H1 (cell line): ENCODE measurements around the gene PTCRA. TPM values are rescaled to one million over a fixed set of nuclear protein-coding genes. Genes with fewer than 3 reads are reported as not detected.

Experiments
- CTCF ChIA-PET: fragments of 300-600 bp; sonication (Branson Sonifier 250); formaldehyde crosslinking; loops from one replicate; lab custom pipeline; 2021; ENCODE audit not compliant: partially characterized antibody; lab: Charles Lee
- POLR2A ChIA-PET: fragments of 300-600 bp; sonication (Branson Sonifier 250); formaldehyde crosslinking; loops from one replicate; lab custom pipeline; 2021; ENCODE audit warnings: inconsistent platforms; ENCODE audit not compliant: partially characterized antibody; lab: Charles Lee
- DNase-seq, 2 experiments: peaks; one replicate each; pipeline versions ENCODE4 v3.0.0 to v3.0.0-alpha.2; 2010 to 2022; ENCODE audit warnings: low spot score in 2 of 2, low read depth in 1 of 2, mixed read lengths in 1 of 2
- FAIRE-seq: peaks from 2 replicates; lab custom pipeline; 2011; peaks lifted over from hg19 to GRCh38; lab: Jason Lieb, UNC
- H2AFZ ChIP-seq: 2 replicates; pipeline ENCODE4 v1.8.1; 2012; ENCODE audit warnings: low read length, inconsistent platforms
- H2AK5ac ChIP-seq: 2 replicates; pipeline ENCODE4 v1.6.1; 2013; ENCODE audit warnings: low read depth, low read length
- H2BK120ac ChIP-seq: replicated peaks from 2 replicates; pipeline ENCODE3; 2013; ENCODE audit warnings: low read depth, low read length, inconsistent platforms
- H2BK12ac ChIP-seq: 2 replicates; pipeline ENCODE4 v1.6.1; 2013; ENCODE audit warnings: low read depth, low read length
- H2BK15ac ChIP-seq: 2 replicates; pipeline ENCODE4 v1.6.1; 2013; ENCODE audit warnings: low read length
- H2BK20ac ChIP-seq: 2 replicates; pipeline ENCODE4 v1.6.1; 2013; ENCODE audit warnings: low read length
- H2BK5ac ChIP-seq: 2 replicates; pipeline ENCODE4 v1.6.1; 2013; ENCODE audit warnings: low read depth, low read length
- H3K14ac ChIP-seq: 2 replicates; pipeline ENCODE4 v1.6.1; 2013; ENCODE audit warnings: inconsistent platforms; ENCODE audit not compliant: insufficient read length
- H3K18ac ChIP-seq: 2 replicates; pipeline ENCODE4 v1.6.1; 2013; ENCODE audit warnings: low read length; ENCODE audit errors: extremely low read depth
- H3K23ac ChIP-seq: 2 replicates; pipeline ENCODE4 v1.6.1; 2013; ENCODE audit warnings: inconsistent platforms; ENCODE audit not compliant: insufficient read length
- H3K23me2 ChIP-seq: 2 replicates; pipeline ENCODE4 v1.6.1; 2013; ENCODE audit warnings: low read depth, low read length
- H3K27ac ChIP-seq: 2 replicates; pipeline ENCODE4 v1.6.1; 2011; ENCODE audit warnings: low read depth, low read length, inconsistent platforms
- H3K27me3 ChIP-seq, 4 experiments: replicated peaks in 1 of 4; 1 replicate in 1 of 4; 2 replicates in 3 of 4; pipeline versions ENCODE4 v1.6.1 to v1.8.1; 2011 to 2013; ENCODE audit warnings: low read length in 3 of 4, mild to moderate bottlenecking in 3 of 4, inconsistent platforms in 2 of 4, mixed read lengths in 2 of 4, moderate library complexity in 1 of 4; ENCODE audit not compliant: control insufficient read depth in 3 of 4, insufficient read depth in 3 of 4; ENCODE audit errors: extremely low read depth in 1 of 4
- H3K36me3 ChIP-seq, 4 experiments: 2 replicates each; pipeline versions ENCODE4 v1.6.1 to v1.8.1; 2011 to 2013; ENCODE audit warnings: mild to moderate bottlenecking in 4 of 4, low read length in 3 of 4, moderate library complexity in 2 of 4, control low read depth in 1 of 4, inconsistent platforms in 1 of 4; ENCODE audit not compliant: insufficient read depth in 4 of 4, control insufficient read depth in 2 of 4
- H3K4ac ChIP-seq: replicated peaks from 2 replicates; pipeline ENCODE3; 2013; ENCODE audit warnings: low read length, low read depth, mixed read lengths, inconsistent platforms; ENCODE audit not compliant: insufficient read length
- H3K4me1 ChIP-seq, 4 experiments: replicated peaks in 1 of 4; 1 replicate in 1 of 4; 2 replicates in 3 of 4; pipeline versions ENCODE4 v1.6.1 to v1.8.1; 2011 to 2013; ENCODE audit warnings: low read length in 3 of 4, inconsistent platforms in 2 of 4, mixed read lengths in 1 of 4; ENCODE audit not compliant: insufficient read depth in 4 of 4, control insufficient read depth in 3 of 4
- H3K4me2 ChIP-seq, 2 experiments: 2 replicates each; pipeline versions ENCODE4 v1.6.1 to v1.8.1; 2011 to 2013; ENCODE audit warnings: low read depth in 2 of 2, low read length in 2 of 2, control low read depth in 1 of 2, inconsistent platforms in 1 of 2, mild to moderate bottlenecking in 1 of 2; ENCODE audit not compliant: insufficient read depth in 1 of 2
- H3K4me3 ChIP-seq, 4 experiments: fragments of 200-600, 300-600 bp in 1 of 4; sonication (generic), shearing (Covaris generic), sonication (Bioruptor Twin) in 1 of 4; 2 replicates each; pipeline versions ENCODE4 v1.5.1 to v1.8.1; 2011 to 2016; ENCODE audit warnings: low read length in 4 of 4, low read depth in 3 of 4, control low read depth in 2 of 4, inconsistent platforms in 2 of 4, mild to moderate bottlenecking in 2 of 4, mixed read lengths in 1 of 4, moderate library complexity in 1 of 4; ENCODE audit not compliant: insufficient read depth in 2 of 4; ENCODE audit errors: extremely low read depth in 1 of 4
- H3K56ac ChIP-seq: replicated peaks from 2 replicates; pipeline ENCODE3; 2013; ENCODE audit warnings: low read depth, mild to moderate bottlenecking, mixed read lengths, low read length, inconsistent platforms; ENCODE audit not compliant: insufficient read length
- H3K79me1 ChIP-seq: 2 replicates; pipeline ENCODE4 v1.6.1; 2013; ENCODE audit warnings: low read depth, low read length, control low read depth
- H3K79me2 ChIP-seq, 2 experiments: 2 replicates each; pipeline versions ENCODE4 v1.6.1 to v1.8.1; 2012 to 2013; ENCODE audit warnings: low read length in 2 of 2, mild to moderate bottlenecking in 2 of 2, inconsistent platforms in 1 of 2; ENCODE audit not compliant: insufficient read depth in 2 of 2, control insufficient read depth in 1 of 2
- H3K9ac ChIP-seq, 4 experiments: replicated peaks in 1 of 4; 1 replicate in 1 of 4; 2 replicates in 3 of 4; pipeline versions ENCODE4 v1.6.1 to v1.8.1; 2011 to 2013; ENCODE audit warnings: low read depth in 3 of 4, low read length in 3 of 4, control low read depth in 2 of 4, mild to moderate bottlenecking in 2 of 4, moderate library complexity in 2 of 4, inconsistent platforms in 1 of 4; ENCODE audit errors: extremely low read depth in 1 of 4
- H3K9me3 ChIP-seq, 2 experiments: 2 replicates each; pipeline versions ENCODE4 v1.6.1 to v1.8.1; 2012 to 2013; ENCODE audit warnings: mild to moderate bottlenecking in 2 of 2, moderate library complexity in 2 of 2, control low read depth in 1 of 2, inconsistent platforms in 1 of 2, low read depth in 1 of 2, low read length in 1 of 2, mixed read lengths in 1 of 2; ENCODE audit not compliant: insufficient read depth in 2 of 2
- H4K20me1 ChIP-seq, 2 experiments: replicated peaks in 1 of 2; 2 replicates each; pipeline versions ENCODE3 to v1.8.1; 2011 to 2013; ENCODE audit warnings: inconsistent platforms in 2 of 2, low read length in 2 of 2, mild to moderate bottlenecking in 1 of 2; ENCODE audit not compliant: insufficient read depth in 2 of 2, control insufficient read depth in 1 of 2
- H4K5ac ChIP-seq: 2 replicates; pipeline ENCODE4 v1.6.1; 2013; ENCODE audit warnings: low read length, low read depth, mixed read lengths, inconsistent platforms; ENCODE audit not compliant: insufficient read length
- H4K8ac ChIP-seq: 2 replicates; pipeline ENCODE4 v1.8.0; 2013; ENCODE audit warnings: mild to moderate bottlenecking, moderate library complexity, low read length, inconsistent platforms; ENCODE audit not compliant: insufficient read depth; ENCODE audit errors: extremely low read depth
- H4K91ac ChIP-seq: replicated peaks from 2 replicates; pipeline ENCODE3; 2013; ENCODE audit warnings: low read length, mixed read lengths, inconsistent platforms; ENCODE audit not compliant: insufficient read length
- ATF2 ChIP-seq: IDR thresholded peaks from 2 replicates; pipeline ENCODE4 v1.6.1; 2012; ENCODE audit warnings: low read length, inconsistent platforms
- CBX5 ChIP-seq: fragments of 300-800, 300-1000 bp; sonication (generic); IDR thresholded peaks from 2 replicates; pipeline ENCODE4 v1.7.1; 2016; ENCODE audit warnings: antibody characterized with exemption, low read length, low read depth
- E2F6 ChIP-seq: IDR thresholded peaks from 2 replicates; pipeline ENCODE4 v1.6.1; 2012; ENCODE audit warnings: inconsistent platforms
- KDM1A ChIP-seq: fragments of 200-600, 300-600 bp; sonication (generic); IDR thresholded peaks from 2 replicates; pipeline ENCODE4 v1.7.1; 2016; ENCODE audit warnings: mild to moderate bottlenecking, low read length, borderline replicate concordance
- MAX ChIP-seq: IDR thresholded peaks from 2 replicates; pipeline ENCODE4 v1.6.1; 2012; ENCODE audit warnings: inconsistent platforms
- POLR2A ChIP-seq, 2 experiments: IDR thresholded peaks; 1 replicate in 1 of 2; 2 replicates in 1 of 2; pipeline ENCODE4 v1.6.1; 2011; ENCODE audit warnings: low read depth in 2 of 2, low read length in 2 of 2, mild to moderate bottlenecking in 2 of 2; ENCODE audit errors: control extremely low read depth in 1 of 2
- YY1 ChIP-seq: IDR thresholded peaks from 2 replicates; pipeline ENCODE4 v1.6.1; 2011; ENCODE audit warnings: low read depth, mild to moderate bottlenecking, low read length
- WGBS, 2 experiments: shearing (Covaris generic) in 1 of 2; methylation state at CpG; one replicate each; pipeline versions ENCODE4 v1.1.6 to v1.1.7; 2013 to 2015; ENCODE audit warnings: low lambda C conversion rate in 2 of 2, mixed read lengths in 2 of 2, inconsistent platforms in 1 of 2, low coverage in 1 of 2, missing lambda C conversion rate in 1 of 2; ENCODE audit not compliant: insufficient replicate concordance in 2 of 2, insufficient coverage in 1 of 2, insufficient read length in 1 of 2; ENCODE audit errors: extremely low coverage in 1 of 2, missing lambda C conversion rate in 1 of 2; 5-methylcytosine and 5-hydroxymethylcytosine counted together
- polyA plus RNA-seq, 7 experiments: library from polyadenylated mRNA; depleted of rRNA in 3 of 7; stranded (reverse) in 5 of 7; unstranded in 2 of 7; fragments of >200 nt in 5 of 7; fragments of 200-250 nt in 2 of 7; gene quantifications; 1 replicate in 5 of 7; 2 replicates in 1 of 7; 4 replicates in 1 of 7; pipeline versions ENCODE4 v1.2.1 to v1.2.3, GENCODE V29; 2011 to 2013; ENCODE audit warnings: missing spikeins in 2 of 7, mixed read lengths in 2 of 7
- total RNA-seq: library from RNA; stranded (reverse); fragmentation: NEBNext Ultra II Directional; extraction: Animal tissue kit (Norgen Biotek cat#: 25700); gene quantifications from 2 replicates; pipeline ENCODE4 v1.2.1, GENCODE V29; 2021

PTCRA gene
- total and polyA plus RNA-seq, 2 of the 8 experiments (the other 6 are each of a cell fraction or from before 2014, with no cell fraction given), result not detected

- H4K8ac ChIP-seq, result no peak overlapping the region
- CTCF ChIA-PET, result interaction anchor here (0.8 to 4.3 kb wide), 11 partner anchors 8 to 185 kb away, joined by 3 to 30 read pairs (median 5); partner anchors contain the start of genes PEX6 and PPP2R5D
- no peak overlapping the region for H3K4me2 ChIP-seq
- no peak overlapping the region for H3K56ac ChIP-seq
- H3K23me2 ChIP-seq, result peaks cover 10% of the 10 kb centered on the region
- no peak overlapping the region for H2BK20ac ChIP-seq
- peaks cover 0 to 13% (median 10%) of the 10 kb centered on the region in 4 experiments; a peak in 5 of 7 replicates for H3K27me3 ChIP-seq
- H3K79me1 ChIP-seq, result no peaks in the 10 kb centered on the region; the same call in 1 of the 2 replicates
- no peak overlapping the region for H3K27ac ChIP-seq
- peaks cover 0 to 10% (median 6%) of the 10 kb centered on the region in 4 experiments; a peak in 5 of 7 replicates for H3K4me1 ChIP-seq
- peaks cover 0 to 2% of the 10 kb centered on the region in 2 experiments for H4K20me1 ChIP-seq
- no peaks in the 10 kb centered on the region for H3K79me2 ChIP-seq
- TF ChIP-seq MAX, result no peak
- no peak for TF ChIP-seq E2F6
- no peak for TF ChIP-seq YY1
- TF ChIP-seq POLR2A (IDR thresholded peaks at IDR 0.05; ENCODE audit: control extremely low read depth in 1 of 2, low read depth in 2 of 2, low read length in 2 of 2), result no peak
- no peak for TF ChIP-seq CBX5
- no peak for TF ChIP-seq ATF2
- TF ChIP-seq KDM1A, result no peak
- H2BK12ac ChIP-seq, result no peak overlapping the region
- no peak overlapping the region for H2AK5ac ChIP-seq
- no peak overlapping the region for H4K91ac ChIP-seq
- WGBS, 2 experiments, result 96% methylated on average over 13 of the region's 13 CpGs; no CpG with 5 or more reads in 1 of the 2 experiments
- no peak overlapping the region for H3K18ac ChIP-seq
- no peak overlapping the region for H3K4ac ChIP-seq
- 0 out of 2 replicates have a peak overlapping the region, but pooled peaks have one; percentile 18 for H2BK5ac ChIP-seq
- no peak overlapping the region for H3K9ac ChIP-seq
- H2AFZ ChIP-seq, result no peak overlapping the region
- H3K9me3 ChIP-seq, result no peaks in the 10 kb centered on the region
- H3K23ac ChIP-seq, result no peak overlapping the region
- DNase-seq, result no peak
- no peak overlapping the region for H3K14ac ChIP-seq
- no peak overlapping the region for H4K5ac ChIP-seq
- no peak for FAIRE-seq
- peaks cover 0 to 2% (median 0%) of the 10 kb centered on the region in 4 experiments; a peak in 1 of 8 replicates for H3K36me3 ChIP-seq
- no peak overlapping the region for H2BK120ac ChIP-seq
- no peak overlapping the region for H3K4me3 ChIP-seq
- H2BK15ac ChIP-seq, result peak overlapping the region; percentile 12; the same call in 1 of the 2 replicates
- POLR2A ChIA-PET, result interaction anchor here (1.0 to 5.3 kb wide), 6 partner anchors 12 to 91 kb away, joined by 3 to 27 read pairs (median 4); partner anchors contain the start of genes CUL7 and PEX6
These were observed 46.8 kb downstream of the PTCRA start for GRCh38 chr6:42962502-42963178.
